Kidney epithelial cell (primary cell): ENCODE results near the gene NTM. TPM values are rescaled to one million over a fixed set of nuclear protein-coding genes. Genes with fewer than 3 reads are reported as not detected.

Experiments
- DNase-seq: peaks from one replicate; pipeline ENCODE4 v3.0.0-alpha.2; 2010; ENCODE audit warnings: low read depth
- H3K27me3 ChIP-seq: 2 replicates; pipeline ENCODE4 v1.6.0; 2011; ENCODE audit warnings: low read length; ENCODE audit not compliant: control insufficient read depth, insufficient read depth
- H3K36me3 ChIP-seq: 2 replicates; pipeline ENCODE4 v1.5.1; 2011; ENCODE audit warnings: low read length; ENCODE audit not compliant: control insufficient read depth, insufficient read depth
- H3K4me3 ChIP-seq: 2 replicates; pipeline ENCODE4 v1.5.1; 2011; ENCODE audit warnings: low read depth, mild to moderate bottlenecking, control low read depth, low read length
- CTCF ChIP-seq: IDR thresholded peaks from 2 replicates; pipeline ENCODE4 v1.5.1; 2011; ENCODE audit warnings: mild to moderate bottlenecking, moderate library complexity, low read length, control low read depth, inconsistent platforms; ENCODE audit not compliant: insufficient read depth, poor library complexity, severe bottlenecking
- total RNA-seq: library from RNA; depleted of rRNA; stranded (reverse); fragments of >200 nt; gene quantifications from 2 replicates; pipeline ENCODE4 v1.2.3, GENCODE V29; 2015

The NTM gene
- total RNA-seq, 1 donor from 2014 or later: 111 TPM

- no peak overlapping the region for H3K4me3 ChIP-seq
- no peak for TF ChIP-seq CTCF
These were observed 515.0 kb downstream of the NTM start for GRCh38 chr11:131885431-131885830.

GRCh38 chr11:131886201-131886600 is 515.8 kb downstream of the NTM start:
- Histone ChIP-seq H3K27me3 (no peaks in the 10 kb centered on the region), H3K36me3 (no peaks in the 10 kb centered on the region), H3K4me3 (no peak overlapping the region)
- TF ChIP-seq CTCF: no peak
- no peak for DNase-seq

More at GRCh38 chr11:131885431-131885830, 515.0 kb downstream of the NTM start:
- no peaks in the 10 kb centered on the region for H3K36me3 ChIP-seq
- H3K27me3 ChIP-seq: no peaks in the 10 kb centered on the region
- no peak for DNase-seq

- no peak overlapping the region for H3K4me3 ChIP-seq
- DNase-seq: peak; percentile 77
- H3K36me3 ChIP-seq: no peaks in the 10 kb centered on the region
- no peaks in the 10 kb centered on the region for H3K27me3 ChIP-seq
- TF ChIP-seq CTCF: no peak
These were observed 517.9 kb downstream of the NTM start for GRCh38 chr11:131888230-131888855.

- peak; percentile 95 for DNase-seq
- Histone ChIP-seq H3K27me3 (no peaks in the 10 kb centered on the region), H3K36me3 (no peaks in the 10 kb centered on the region), H3K4me3 (no peak overlapping the region)
- no peak for TF ChIP-seq CTCF
These were observed 518.7 kb downstream of the NTM start for GRCh38 chr11:131889146-131889577.

GRCh38 chr11:131889760-131890581 is 519.6 kb downstream of the NTM start:
- no peak overlapping the region for H3K4me3 ChIP-seq
- TF ChIP-seq CTCF: peak; percentile 4
- DNase-seq: no peak
- no peaks in the 10 kb centered on the region for H3K27me3 ChIP-seq
- H3K36me3 ChIP-seq: no peaks in the 10 kb centered on the region
